ENCODE data around the gene IKZF3.

IKZF3 gene

DNA sequence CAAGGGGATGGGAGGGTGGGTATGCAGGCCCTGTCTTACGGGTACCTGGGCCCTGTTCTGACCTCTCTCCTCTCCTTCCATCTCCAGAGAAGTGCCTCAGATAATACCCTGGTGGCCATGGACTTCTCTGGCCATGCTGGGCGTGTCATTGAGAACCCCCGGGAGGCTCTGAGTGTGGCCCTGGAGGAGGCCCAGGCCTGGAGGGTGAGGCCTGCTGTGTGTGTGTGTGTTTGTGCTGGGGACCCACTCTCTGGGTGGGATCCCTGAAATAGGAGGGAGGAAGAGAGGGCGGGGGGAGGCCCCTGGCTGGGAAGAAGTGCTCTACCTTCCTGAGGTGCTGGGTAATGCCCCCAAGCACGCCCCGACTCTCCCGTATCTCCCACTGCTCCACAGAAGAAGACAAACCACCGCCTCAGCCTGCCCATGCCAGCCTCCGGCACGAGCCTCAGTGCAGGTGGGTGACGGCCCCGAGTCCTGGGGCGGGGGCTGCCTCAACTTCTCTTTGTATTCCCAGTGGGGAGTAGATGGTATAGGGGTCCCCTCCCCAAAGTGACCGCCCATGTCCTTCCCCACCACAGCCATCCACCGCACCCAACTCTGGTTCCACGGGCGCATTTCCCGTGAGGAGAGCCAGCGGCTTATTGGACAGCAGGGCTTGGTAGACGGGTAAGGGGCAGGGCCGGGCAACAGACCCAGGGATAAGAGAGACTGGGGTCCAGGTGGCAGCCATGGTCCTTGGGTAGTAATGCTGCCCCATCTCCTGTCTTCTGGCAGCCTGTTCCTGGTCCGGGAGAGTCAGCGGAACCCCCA is 118.6 kb downstream of the IKZF3 start:
- no peaks in the 10 kb centered on the region for H4K20me1 ChIP-seq (ENCODE audit: insufficient read depth, low read length)
- H3K9ac ChIP-seq (ENCODE audit: low read length), result no peak overlapping the region
- H3K27me3 ChIP-seq (replicated peaks; ENCODE audit: insufficient read depth, low read length), result no peaks in the 10 kb centered on the region; the same call in 1 of the 2 replicates
- H3K9me3 ChIP-seq (replicated peaks; ENCODE audit: insufficient read depth, low read length), result no peaks in the 10 kb centered on the region
- no peaks in the 10 kb centered on the region for H3K9me2 ChIP-seq (replicated peaks; ENCODE audit: insufficient read depth, low read length)
- H3K4me2 ChIP-seq (ENCODE audit: low read depth, low read length), result no peak overlapping the region
- no peaks in the 10 kb centered on the region for H3F3A ChIP-seq (ENCODE audit: insufficient read depth, low read length)
- H3K79me2 ChIP-seq (ENCODE audit: low read length), result no peaks in the 10 kb centered on the region; the same call in 1 of the 2 replicates
- DNase-seq, result no peak
- no peak overlapping the region for H2AFZ ChIP-seq (ENCODE audit: low read length)
- H3K4me1 ChIP-seq (ENCODE audit: low read length), result no peaks in the 10 kb centered on the region
- TF ChIP-seq EZH2 (optimal IDR thresholded peaks at IDR 0.05; ENCODE audit: low read depth, low read length) (no peak), EZH2phosphoT487 (IDR thresholded peaks at IDR 0.05; ENCODE audit: low read length) (no peak), CTCF (IDR thresholded peaks at IDR 0.05; ENCODE audit: low read length) (no peak)
- no peak overlapping the region for H3K4me3 ChIP-seq (ENCODE audit: low read length)
- H3K27ac ChIP-seq (ENCODE audit: low read length), result no peak overlapping the region
- no peaks in the 10 kb centered on the region for H3K36me3 ChIP-seq (replicated peaks; ENCODE audit: insufficient read depth, low read length)

GRCh38 chr17:39744836-39745215 is 119.3 kb downstream of the IKZF3 start:
- no peaks in the 10 kb centered on the region for H3K9me2 ChIP-seq (replicated peaks; ENCODE audit: insufficient read depth, low read length)
- no peak overlapping the region for H2AFZ ChIP-seq (ENCODE audit: low read length)
- no peak overlapping the region for H3K4me2 ChIP-seq (ENCODE audit: low read depth, low read length)
- H3F3A ChIP-seq (ENCODE audit: insufficient read depth, low read length), result no peaks in the 10 kb centered on the region
- no peak overlapping the region for H3K27ac ChIP-seq (ENCODE audit: low read length)
- no peaks in the 10 kb centered on the region; the same call in 1 of the 2 replicates for H3K27me3 ChIP-seq (replicated peaks; ENCODE audit: insufficient read depth, low read length)
- no peak overlapping the region for H3K9ac ChIP-seq (ENCODE audit: low read length)
- H3K4me3 ChIP-seq (ENCODE audit: low read length), result no peak overlapping the region
- H3K4me1 ChIP-seq (ENCODE audit: low read length), result no peaks in the 10 kb centered on the region
- H3K9me3 ChIP-seq (replicated peaks; ENCODE audit: insufficient read depth, low read length), result no peaks in the 10 kb centered on the region
- no peak for DNase-seq
- TF ChIP-seq EZH2phosphoT487 (IDR thresholded peaks at IDR 0.05; ENCODE audit: low read length), result no peak
- no peak for TF ChIP-seq EZH2 (optimal IDR thresholded peaks at IDR 0.05; ENCODE audit: low read depth, low read length)
- TF ChIP-seq CTCF (IDR thresholded peaks at IDR 0.05; ENCODE audit: low read length), result no peak
- peaks cover 7% of the 10 kb centered on the region; the same call in 1 of the 2 replicates for H3K79me2 ChIP-seq (ENCODE audit: low read length)
- H3K36me3 ChIP-seq (replicated peaks; ENCODE audit: insufficient read depth, low read length), result no peaks in the 10 kb centered on the region
- H4K20me1 ChIP-seq (ENCODE audit: insufficient read depth, low read length), result no peaks in the 10 kb centered on the region

- Histone ChIP-seq H3K27ac (ENCODE audit: low read length) (no peak overlapping the region), H3K9ac (ENCODE audit: low read length) (no peak overlapping the region), H3K4me3 (ENCODE audit: low read length) (no peak overlapping the region), H3K4me1 (ENCODE audit: low read length) (peaks cover 4% of the 10 kb centered on the region), H2AFZ (ENCODE audit: low read length) (no peak overlapping the region), H4K20me1 (ENCODE audit: insufficient read depth, low read length) (no peaks in the 10 kb centered on the region), H3K9me3 (replicated peaks; ENCODE audit: insufficient read depth, low read length) (no peaks in the 10 kb centered on the region), H3K9me2 (replicated peaks; ENCODE audit: insufficient read depth, low read length) (no peaks in the 10 kb centered on the region), H3F3A (ENCODE audit: insufficient read depth, low read length) (no peaks in the 10 kb centered on the region), H3K79me2 (ENCODE audit: low read length) (peaks cover 12% of the 10 kb centered on the region; the same call in 1 of the 2 replicates), H3K4me2 (ENCODE audit: low read depth, low read length) (no peak overlapping the region), H3K36me3 (replicated peaks; ENCODE audit: insufficient read depth, low read length) (no peaks in the 10 kb centered on the region), H3K27me3 (replicated peaks; ENCODE audit: insufficient read depth, low read length) (no peaks in the 10 kb centered on the region; the same call in 1 of the 2 replicates)
- no peak for DNase-seq
- TF ChIP-seq EZH2phosphoT487 (IDR thresholded peaks at IDR 0.05; ENCODE audit: low read length) (no peak), CTCF (IDR thresholded peaks at IDR 0.05; ENCODE audit: low read length) (no peak), EZH2 (optimal IDR thresholded peaks at IDR 0.05; ENCODE audit: low read depth, low read length) (no peak)
These were observed 119.9 kb downstream of the IKZF3 start for GRCh38 chr17:39744075-39744835.

Data from MM.1S (cell line).